ENCODE results near the gene DONSON. TPM values are rescaled to one million over a fixed set of nuclear protein-coding genes. Genes with fewer than 3 reads are reported as not detected.

The DONSON gene
- total and polyA plus RNA-seq, 2 of the 13 experiments (the other 11 are each of a cell fraction or from before 2014, with no cell fraction given): 35.4 to 63.6 TPM

DNA sequence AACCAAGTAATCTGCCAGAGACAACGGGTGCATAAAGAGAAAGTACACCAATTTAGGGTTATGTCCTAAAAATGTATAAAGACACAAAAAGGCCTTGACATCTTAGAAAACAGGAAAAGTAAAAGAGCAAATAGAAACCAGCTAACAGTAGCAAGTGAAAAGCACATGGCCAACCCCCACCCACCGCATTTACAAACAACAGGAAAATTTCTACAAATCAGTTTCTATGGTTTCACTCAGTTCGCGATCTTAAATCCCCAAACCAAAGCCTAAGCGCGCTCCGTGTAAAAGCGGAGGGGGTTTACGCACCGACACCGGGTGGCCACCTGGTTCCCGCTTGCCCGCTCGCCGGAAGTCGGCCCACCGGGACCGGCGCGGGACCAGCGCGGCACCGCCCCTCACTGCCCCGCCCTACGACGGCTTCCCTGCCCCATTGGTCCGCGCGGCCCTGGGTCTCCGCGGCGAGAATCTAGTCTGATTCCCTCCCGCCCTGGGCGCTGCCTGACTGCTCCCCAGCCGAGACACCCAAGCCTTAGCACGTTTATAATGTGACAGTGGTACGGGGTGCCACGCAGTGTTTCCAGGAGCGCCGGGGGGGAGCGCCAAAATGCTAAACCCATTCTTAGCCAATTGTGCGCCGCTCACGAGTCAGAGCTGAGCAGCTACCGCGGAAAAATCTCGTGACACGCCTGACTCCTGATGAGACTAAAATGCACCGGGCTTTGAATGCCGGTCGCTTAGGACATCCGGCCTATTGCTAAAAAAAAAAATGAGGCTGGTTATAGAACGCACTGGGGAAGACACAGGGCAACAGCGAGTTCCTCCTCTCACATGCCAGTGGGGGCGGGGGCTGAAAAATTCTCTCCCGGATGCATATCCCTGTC is 46.5 kb downstream of the DONSON start, which contains the start of gene GART (continued):
- TF ChIP-seq KIAA2018 (CRISPR knock-in tag; IDR thresholded peaks at IDR 0.05; ENCODE audit: borderline replicate concordance) (no peak), SRF (IDR thresholded peaks at IDR 0.05; ENCODE audit: low read depth, low read length) (no peak), ZBTB20 (CRISPR knock-in tag; IDR thresholded peaks at IDR 0.05; ENCODE audit: borderline replicate concordance, low read depth) (no peak), GABPA (IDR thresholded peaks at IDR 0.05; ENCODE audit: low read depth, low read length) (peak; percentile 81), GABPA (CRISPR knock-in tag; IDR thresholded peaks at IDR 0.05; ENCODE audit: low read depth) (peak; percentile 78), ZZZ3 (CRISPR knock-in tag; IDR thresholded peaks at IDR 0.05; ENCODE audit: borderline replicate concordance) (no peak), ZNF407 (CRISPR knock-in tag; IDR thresholded peaks at IDR 0.05; ENCODE audit: not compliant biosample characterization) (no peak), ZNF792 (CRISPR knock-in tag; IDR thresholded peaks at IDR 0.05) (no peak; the same call in 1 of the 2 replicates), SIN3B (IDR thresholded peaks at IDR 0.05; ENCODE audit: low read length) (no peak)
- TF ChIP-seq, protein P1, sequence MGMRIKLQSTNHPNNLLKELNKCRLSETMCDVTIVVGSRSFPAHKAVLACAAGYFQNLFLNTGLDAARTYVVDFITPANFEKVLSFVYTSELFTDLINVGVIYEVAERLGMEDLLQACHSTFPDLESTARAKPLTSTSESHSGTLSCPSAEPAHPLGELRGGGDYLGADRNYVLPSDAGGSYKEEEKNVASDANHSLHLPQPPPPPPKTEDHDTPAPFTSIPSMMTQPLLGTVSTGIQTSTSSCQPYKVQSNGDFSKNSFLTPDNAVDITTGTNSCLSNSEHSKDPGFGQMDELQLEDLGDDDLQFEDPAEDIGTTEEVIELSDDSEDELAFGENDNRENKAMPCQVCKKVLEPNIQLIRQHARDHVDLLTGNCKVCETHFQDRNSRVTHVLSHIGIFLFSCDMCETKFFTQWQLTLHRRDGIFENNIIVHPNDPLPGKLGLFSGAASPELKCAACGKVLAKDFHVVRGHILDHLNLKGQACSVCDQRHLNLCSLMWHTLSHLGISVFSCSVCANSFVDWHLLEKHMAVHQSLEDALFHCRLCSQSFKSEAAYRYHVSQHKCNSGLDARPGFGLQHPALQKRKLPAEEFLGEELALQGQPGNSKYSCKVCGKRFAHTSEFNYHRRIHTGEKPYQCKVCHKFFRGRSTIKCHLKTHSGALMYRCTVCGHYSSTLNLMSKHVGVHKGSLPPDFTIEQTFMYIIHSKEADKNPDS (CRISPR knock-in tag; IDR thresholded peaks at IDR 0.05): no peak
